HG03064 (cell line): ENCODE measurements around the gene HOXC11.

Source experiments
- ATAC-seq: cut with Tn5 transposase; IDR thresholded peaks from one replicate; pipeline ENCODE4 v1.9.1; 2021; ENCODE audit warnings: low read depth; ENCODE audit not compliant: unreplicated experiment

Gene HOXC11

GRCh38 chr12:54006559-54007220 is 33.8 kb downstream of the HOXC11 start:
- no peak for ATAC-seq

GRCh38 chr12:54007538-54008259 is 34.8 kb downstream of the HOXC11 start:
- ATAC-seq = no peak

- ATAC-seq = no peak
Measured at GRCh38 chr12:54008260-54008552, 35.3 kb downstream of the HOXC11 start.

GRCh38 chr12:54009171-54010052 is 36.5 kb downstream of the HOXC11 start:
- ATAC-seq = no peak

GRCh38 chr12:54010053-54010971 is 37.4 kb downstream of the HOXC11 start:
- no peak for ATAC-seq

GRCh38 chr12:54010972-54011664 is 38.2 kb downstream of the HOXC11 start:
- no peak for ATAC-seq

GRCh38 chr12:54011665-54012532 is 39.0 kb downstream of the HOXC11 start:
- ATAC-seq = no peak

GRCh38 chr12:54012631-54013409 is 39.9 kb downstream of the HOXC11 start:
- ATAC-seq = no peak

- no peak for ATAC-seq
Measured at GRCh38 chr12:54014377-54015017, 41.6 kb downstream of the HOXC11 start.

GRCh38 chr12:54015018-54015931 is 42.3 kb downstream of the HOXC11 start:
- no peak for ATAC-seq

GRCh38 chr12:54016051-54016450 is 43.1 kb downstream of the HOXC11 start:
- no peak for ATAC-seq

- ATAC-seq = no peak
Measured at GRCh38 chr12:54016478-54016964, 43.6 kb downstream of the HOXC11 start.

- peak; percentile 9 for ATAC-seq
Measured at GRCh38 chr12:54017027-54017788, 44.3 kb downstream of the HOXC11 start.

GRCh38 chr12:54017878-54018467 is 45.0 kb downstream of the HOXC11 start:
- ATAC-seq = peak; percentile 65

GRCh38 chr12:54018468-54018984 is 45.6 kb downstream of the HOXC11 start:
- no peak for ATAC-seq
